GM12878 (cell line): ENCODE results near the gene GPSM1. TPM values are rescaled to one million over a fixed set of nuclear protein-coding genes. Genes with fewer than 3 reads are reported as not detected.

Experiments used
- ATAC-seq: fragments of 200-7000 bp; cut with Tn5 transposase; 3 replicates; pipeline ENCODE4 v1.9.1; 2020; ENCODE audit warnings: mild to moderate bottlenecking, moderate library complexity
- BruUV-seq: library from RNA; stranded (reverse); fragments of 400-500 nt; replicated peaks from 2 replicates; lab custom pipeline; 2021; lab: Mats Ljungman, UMichigan
- CTCF ChIA-PET: fragments of 300-600 bp; sonication (Branson Sonifier 250); formaldehyde crosslinking; extraction: SDS; loops from one replicate; lab custom pipeline; 2021; ENCODE audit warnings: inconsistent platforms; lab: Yijun Ruan, JAX
- POLR2A ChIA-PET: fragments of 350-600 bp; formaldehyde crosslinking; extraction: SDS; loops from one replicate; lab custom pipeline; 2021; ENCODE audit warnings: inconsistent platforms; lab: Charles Lee
- RAD21 ChIA-PET: fragments of 300-600 bp; sonication (Branson Sonifier 250); formaldehyde crosslinking; loops from one replicate; lab custom pipeline; 2023; ENCODE audit warnings: antibody characterized with exemption; ENCODE audit not compliant: unreplicated experiment; lab: Charles Lee
- SMC1A ChIA-PET: fragments of 300-600 bp; sonication (Branson Sonifier 250); formaldehyde crosslinking; loops from one replicate; lab custom pipeline; 2023; ENCODE audit not compliant: unreplicated experiment, uncharacterized antibody; lab: Charles Lee
- DNase-seq: peaks from one replicate; pipeline ENCODE4 v3.0.0-alpha.2; 2011; ENCODE audit warnings: low read depth, low spot score
- FAIRE-seq: peaks from 3 replicates; lab custom pipeline; 2011; peaks lifted over from hg19 to GRCh38; lab: Jason Lieb, UNC
- H2AFZ ChIP-seq: 2 replicates; pipeline ENCODE4 v1.6.0; 2011; ENCODE audit warnings: low read depth, low read length, control low read depth; ENCODE audit not compliant: control insufficient read depth
- H3K27ac ChIP-seq: 2 replicates; pipeline ENCODE4 v1.5.1; 2011; ENCODE audit warnings: control low read depth; ENCODE audit not compliant: control insufficient read depth, insufficient read depth
- H3K27me3 ChIP-seq, 2 experiments: replicated peaks in 1 of 2; 2 replicates each; pipeline versions ENCODE4 v1.6.0 to v1.6.1; 2011; ENCODE audit warnings: low read length in 1 of 2; ENCODE audit not compliant: control insufficient read depth in 2 of 2, insufficient read depth in 2 of 2
- H3K36me3 ChIP-seq, 2 experiments: 2 replicates each; pipeline ENCODE4 v1.5.1; 2011; ENCODE audit warnings: low read length in 1 of 2; ENCODE audit not compliant: control insufficient read depth in 2 of 2, insufficient read depth in 2 of 2
- H3K4me1 ChIP-seq: 2 replicates; pipeline ENCODE4 v1.6.1; 2011; ENCODE audit warnings: mild to moderate bottlenecking, low read length, moderate library complexity, mixed read lengths; ENCODE audit not compliant: control insufficient read depth, insufficient read depth
- H3K4me2 ChIP-seq: 2 replicates; pipeline ENCODE4 v1.6.0; 2011; ENCODE audit warnings: control low read depth; ENCODE audit not compliant: control insufficient read depth, insufficient read depth
- H3K4me3 ChIP-seq: fragments of 200-600 bp; sonication (generic); 2 replicates; pipeline ENCODE4 v1.5.1; 2016
- H3K79me2 ChIP-seq: 2 replicates; pipeline ENCODE4 v1.6.0; 2011; ENCODE audit warnings: low read length; ENCODE audit not compliant: control insufficient read depth, insufficient read depth
- H3K9ac ChIP-seq: 2 replicates; pipeline ENCODE4 v1.8.0; 2011; ENCODE audit warnings: low read length, control low read depth, mixed read lengths; ENCODE audit not compliant: control insufficient read depth, insufficient read depth
- H3K9me3 ChIP-seq: replicated peaks from 3 replicates; pipeline ENCODE4 v1.5.1; 2011; ENCODE audit warnings: mild to moderate bottlenecking, low read length; ENCODE audit not compliant: control insufficient read depth, insufficient read depth
- H4K20me1 ChIP-seq: 2 replicates; pipeline ENCODE4 v1.6.0; 2011; ENCODE audit not compliant: control insufficient read depth, insufficient read depth
- CUX1 ChIP-seq: IDR thresholded peaks from 2 replicates; pipeline ENCODE4 v1.6.1; 2012; ENCODE audit warnings: improper control_type of control experiment, low read depth, low read length; ENCODE audit not compliant: insufficient replicate concordance
- MTA2 ChIP-seq: fragments of 450-650 bp; IDR thresholded peaks from 2 replicates; pipeline ENCODE4 v1.6.1; 2016; ENCODE audit warnings: low read depth, mild to moderate bottlenecking, moderate library complexity
- SKIL ChIP-seq: fragments of 450-650 bp; IDR thresholded peaks from 2 replicates; pipeline ENCODE4 v1.6.1; 2017; ENCODE audit warnings: mild to moderate bottlenecking, low read depth, inconsistent platforms; ENCODE audit not compliant: poor library complexity, severe bottlenecking
- SREBF2 ChIP-seq: IDR thresholded peaks from 2 replicates; pipeline ENCODE4 v1.6.1; 2012; ENCODE audit warnings: mild to moderate bottlenecking, low read length
- USF2 ChIP-seq: IDR thresholded peaks from 2 replicates; pipeline ENCODE4 v1.6.1; 2011; ENCODE audit warnings: low read depth, low read length, improper control_type of control experiment, borderline replicate concordance
- ZBTB4 ChIP-seq: fragments of 450-650 bp; formaldehyde crosslinking; IDR thresholded peaks from 2 replicates; pipeline ENCODE4 v1.4.0; 2022; ENCODE audit warnings: mild to moderate bottlenecking, moderate library complexity
- WGBS: methylation state at CpG from one replicate; pipeline ENCODE4 v1.1.6; 2016; ENCODE audit warnings: low lambda C conversion rate; ENCODE audit not compliant: insufficient replicate concordance, insufficient coverage; ENCODE audit errors: missing lambda C conversion rate; 5-methylcytosine and 5-hydroxymethylcytosine counted together
- in situ Hi-C: fragments of 300-500 bp; cut with MboI; formaldehyde crosslinking; loops from 9 replicates; pipeline ENCODE4 v1.14.3; 2018; ENCODE audit warnings: mixed read lengths
- intact Hi-C: fragments of 100-400 bp; cut with micrococcal nuclease; formaldehyde crosslinking; loops from one replicate; pipeline ENCODE4 v1.14.2; 2022; ENCODE audit not compliant: unreplicated experiment
- polyA plus RNA-seq, 11 experiments: library from polyadenylated mRNA; depleted of rRNA in 4 of 11; unstranded in 6 of 11; stranded (reverse) in 5 of 11; fragments of >200 nt; fragmentation: Nextera tagmentation in 4 of 11; fragmentation: Illumina TruSeq in 1 of 11; extraction: Ambion mirVana in 4 of 11; extraction: Trizol in 1 of 11; gene quantifications; 1 replicate in 1 of 11; 2 replicates in 10 of 11; pipeline versions ENCODE4 v1.2.1 to v1.2.3, GENCODE V29; 2011 to 2016; ENCODE audit warnings: inconsistent platforms in 2 of 11, missing spikeins in 2 of 11, low read depth in 1 of 11
- total RNA-seq, 4 experiments: library from RNA; depleted of rRNA in 3 of 4; stranded (reverse); fragments of >200 nt in 3 of 4; fragmentation: Illumina TruSeq in 1 of 4; extraction: Trizol in 1 of 4; gene quantifications; 2 replicates each; pipeline versions ENCODE4 v1.2.1 to v1.2.3, GENCODE V29; 2013 to 2021

GPSM1 gene
- total and polyA plus RNA-seq, 10 of the 15 experiments (the other 5 are each of a cell fraction or from before 2014, with no cell fraction given): 0.04 to 0.10 (median 0.10) TPM; not detected in 7

- TF ChIP-seq SREBF2 (no peak), MTA2 (no peak)
Observed at GRCh38 chr9:136299541-136299940, 27.8 kb upstream of the GPSM1 start (continued).

GRCh38 chr9:136300016-136300545, 27.3 kb upstream of the GPSM1 start:
- ChIA-PET POLR2A (no interaction called here), RAD21 (no interaction called here)
- WGBS: 60% methylated on average over 14 of the region's 14 CpGs
- TF ChIP-seq SKIL: no peak
- no peak for TF ChIP-seq USF2
- no peak for TF ChIP-seq CUX1
- TF ChIP-seq ZBTB4 (CRISPR knock-in tag): no peak

More at GRCh38 chr9:136300016-136300545, 27.3 kb upstream of the GPSM1 start:
- ATAC-seq (no peak), FAIRE-seq (no peak), DNase-seq (no peak)
- no peaks in the 10 kb centered on the region for H3K4me1 ChIP-seq
- no TSS peak for BruUV-seq
- H3K4me2 ChIP-seq: no peak overlapping the region
- no peak overlapping the region for H2AFZ ChIP-seq
- H3K79me2 ChIP-seq: no peaks in the 10 kb centered on the region
- no peaks in the 10 kb centered on the region for H3K36me3 ChIP-seq
- no peak overlapping the region for H3K4me3 ChIP-seq
- no peak overlapping the region for H3K9ac ChIP-seq
- no peaks in the 10 kb centered on the region for H4K20me1 ChIP-seq
- H3K27me3 ChIP-seq: no peaks in the 10 kb centered on the region
- CTCF ChIA-PET: no interaction called here
- in situ Hi-C loops (no loop called here), intact Hi-C loops (no loop called here)
- no peaks in the 10 kb centered on the region for H3K9me3 ChIP-seq
- H3K27ac ChIP-seq: no peak overlapping the region
- SMC1A ChIA-PET: no interaction called here
